Fibroblast of skin of scalp (primary cell): ENCODE results near the gene SFRP4. TPM values are rescaled to one million over a fixed set of nuclear protein-coding genes. Genes with fewer than 3 reads are reported as not detected.
"Not testable (repeated sequence)": the region's sequence is repeated elsewhere in the genome, so short reads cannot be mapped to it uniquely, and the experiment has no call there.

Source experiments
- DNase-seq: peaks from one replicate; pipeline ENCODE4 v3.0.0-alpha.2; 2013
- polyA plus RNA-seq, 2 experiments: library from polyadenylated mRNA; unstranded; fragments of 120-200 nt; gene quantifications; one replicate each; pipeline ENCODE4 v1.2.1, GENCODE V29; 2013; ENCODE audit not compliant: insufficient read length in 2 of 2

SFRP4 gene
- polyA plus RNA-seq (2013, experiment 1 of 2; ENCODE audit: insufficient read length), result 1.6 TPM
- polyA plus RNA-seq (2013, experiment 2 of 2; ENCODE audit: insufficient read length), result 2.8 TPM

- DNase-seq, result peak; percentile 65
These were observed at the start of gene SFRP4 for GRCh38 chr7:37916673-37917660. Gene SFRP4 (minus strand): TSS chr7:37916817. CDS start chr7:37916537, 280 bp downstream.

GRCh38 chr7:37964196-37964595 lies 47.6 kb upstream of the SFRP4 start:
- no peak for DNase-seq

- DNase-seq, result no peak
These were observed 44.6 kb upstream of the SFRP4 start for GRCh38 chr7:37961251-37961650.

- no peak for DNase-seq
These were observed 43.9 kb upstream of the SFRP4 start for GRCh38 chr7:37960483-37960882.

GRCh38 chr7:37957221-37957970 lies 40.8 kb upstream of the SFRP4 start:
- no peak for DNase-seq

- no peak for DNase-seq
These were observed 40.2 kb upstream of the SFRP4 start for GRCh38 chr7:37956791-37957190.

- not testable (repeated sequence) for DNase-seq
These were observed 37.6 kb upstream of the SFRP4 start for GRCh38 chr7:37954217-37954616.

GRCh38 chr7:37952240-37952639 lies 35.6 kb upstream of the SFRP4 start:
- no peak for DNase-seq

- DNase-seq, result no peak
These were observed 31.3 kb upstream of the SFRP4 start for GRCh38 chr7:37947941-37948210.

GRCh38 chr7:37947138-37947940 lies 30.7 kb upstream of the SFRP4 start:
- DNase-seq, result no peak

- peak; percentile 50 for DNase-seq
These were observed 28.7 kb upstream of the SFRP4 start for GRCh38 chr7:37945336-37945735.

- no peak for DNase-seq
These were observed 28.1 kb upstream of the SFRP4 start for GRCh38 chr7:37944737-37945054.

- DNase-seq, result no peak
These were observed 27.5 kb upstream of the SFRP4 start for GRCh38 chr7:37943905-37944736.

GRCh38 chr7:37942934-37943610 lies 26.5 kb upstream of the SFRP4 start:
- no peak for DNase-seq

- DNase-seq, result no peak
These were observed 16.5 kb upstream of the SFRP4 start for GRCh38 chr7:37933018-37933566.

- DNase-seq, result no peak
These were observed 15.9 kb upstream of the SFRP4 start for GRCh38 chr7:37932543-37932942.

GRCh38 chr7:37930226-37930948 lies 13.8 kb upstream of the SFRP4 start:
- peak; percentile 57 for DNase-seq

GRCh38 chr7:37928878-37929277 lies 12.3 kb upstream of the SFRP4 start:
- no peak for DNase-seq

GRCh38 chr7:37927773-37928444 lies 11.3 kb upstream of the SFRP4 start:
- no peak for DNase-seq

- no peak for DNase-seq
These were observed 9.0 kb upstream of the SFRP4 start for GRCh38 chr7:37925620-37926019.
